BE2C (cell line): ENCODE data around the gene WDR64. TPM values are rescaled to one million over a fixed set of nuclear protein-coding genes. Genes with fewer than 3 reads are reported as not detected.

ENCODE experiments used
- DNase-seq: peaks from one replicate; pipeline ENCODE4 v3.0.0-alpha.2; 2020
- H3K27me3 ChIP-seq: fragments of 250-450 bp; sonication (Bioruptor Pico); 2 replicates; pipeline ENCODE4 v1.5.1; 2020; ENCODE audit warnings: mild to moderate bottlenecking
- H3K36me3 ChIP-seq: fragments of 250-450 bp; sonication (Bioruptor Pico); 2 replicates; pipeline ENCODE4 v1.5.1; 2020; ENCODE audit warnings: mild to moderate bottlenecking
- H3K4me1 ChIP-seq: fragments of 250-450 bp; sonication (Bioruptor Pico); 2 replicates; pipeline ENCODE4 v1.5.1; 2020
- H3K4me3 ChIP-seq: 2 replicates; pipeline ENCODE4 v1.5.1; 2011; ENCODE audit warnings: low read depth, low read length
- H3K9me3 ChIP-seq: fragments of 250-450 bp; sonication (Bioruptor Pico); 2 replicates; pipeline ENCODE4 v1.5.1; 2020
- CTCF ChIP-seq: IDR thresholded peaks from 2 replicates; pipeline ENCODE4 v1.5.1; 2012; ENCODE audit warnings: mild to moderate bottlenecking, low read depth, low read length
- polyA plus RNA-seq: library from polyadenylated mRNA; unstranded; fragments of >200 nt; gene quantifications from one replicate; pipeline ENCODE4 v1.2.1, GENCODE V29; 2012; ENCODE audit warnings: low read depth, missing spikeins; ENCODE audit not compliant: insufficient read length, insufficient read depth

WDR64 gene
- not detected for polyA plus RNA-seq

- TF ChIP-seq CTCF = no peak
- no peaks in the 10 kb centered on the region for H3K9me3 ChIP-seq
- H3K36me3 ChIP-seq = no peaks in the 10 kb centered on the region
- DNase-seq = no peak
- no peaks in the 10 kb centered on the region for H3K4me1 ChIP-seq
- H3K27me3 ChIP-seq = no peaks in the 10 kb centered on the region; the same call in 1 of the 2 replicates
- H3K4me3 ChIP-seq = no peak within 1 kb of the TSS
Observed at GRCh38 chr1:241652012-241652411, at the start of gene WDR64. Gene WDR64, plus strand, starts transcription at chr1:241652281. Its CDS starts 204 bp downstream, at chr1:241652485.

- no peak for DNase-seq
- H3K4me3 ChIP-seq = no peak overlapping the region
- H3K4me1 ChIP-seq = no peaks in the 10 kb centered on the region
- H3K27me3 ChIP-seq = no peaks in the 10 kb centered on the region
- TF ChIP-seq CTCF = no peak
- no peaks in the 10 kb centered on the region for H3K9me3 ChIP-seq
- no peaks in the 10 kb centered on the region for H3K36me3 ChIP-seq
Observed at GRCh38 chr1:241603731-241604245, 48.3 kb upstream of the WDR64 start.

- no peak for DNase-seq
- no peaks in the 10 kb centered on the region for H3K27me3 ChIP-seq
- H3K4me3 ChIP-seq = no peak overlapping the region
- no peaks in the 10 kb centered on the region for H3K9me3 ChIP-seq
- no peaks in the 10 kb centered on the region for H3K36me3 ChIP-seq
- no peaks in the 10 kb centered on the region for H3K4me1 ChIP-seq
- peak; percentile 68 for TF ChIP-seq CTCF
Observed at GRCh38 chr1:241605146-241605805, 46.8 kb upstream of the WDR64 start.

GRCh38 chr1:241606544-241606943 lies 45.5 kb upstream of the WDR64 start:
- no peaks in the 10 kb centered on the region for H3K27me3 ChIP-seq
- no peaks in the 10 kb centered on the region for H3K4me1 ChIP-seq
- no peak for DNase-seq
- no peaks in the 10 kb centered on the region for H3K9me3 ChIP-seq
- no peak for TF ChIP-seq CTCF
- no peak overlapping the region for H3K4me3 ChIP-seq
- no peaks in the 10 kb centered on the region for H3K36me3 ChIP-seq

- no peak for TF ChIP-seq CTCF
Observed at GRCh38 chr1:241607497-241607896, 44.6 kb upstream of the WDR64 start.

GRCh38 chr1:241608379-241609033 lies 43.6 kb upstream of the WDR64 start:
- H3K4me1 ChIP-seq = no peaks in the 10 kb centered on the region
- no peak overlapping the region for H3K4me3 ChIP-seq
- H3K27me3 ChIP-seq = no peaks in the 10 kb centered on the region
- H3K36me3 ChIP-seq = no peaks in the 10 kb centered on the region
- DNase-seq = no peak
- TF ChIP-seq CTCF = no peak
- no peaks in the 10 kb centered on the region for H3K9me3 ChIP-seq

More at GRCh38 chr1:241607497-241607896, 44.6 kb upstream of the WDR64 start:
- H3K4me1 ChIP-seq = no peaks in the 10 kb centered on the region
- no peaks in the 10 kb centered on the region for H3K36me3 ChIP-seq
- DNase-seq = no peak
- H3K27me3 ChIP-seq = no peaks in the 10 kb centered on the region
- no peak overlapping the region for H3K4me3 ChIP-seq
- no peaks in the 10 kb centered on the region for H3K9me3 ChIP-seq
